ENCODE measurements around the gene ATP10A. TPM values are rescaled to one million over a fixed set of nuclear protein-coding genes. Genes with fewer than 3 reads are reported as not detected.

The ATP10A gene
- total and polyA plus RNA-seq, 2 donors from 2014 or later = 4.0 to 6.8 TPM

- no peaks in the 10 kb centered on the region for H3K36me3 ChIP-seq (ENCODE audit: control insufficient read depth in 2 of 3, insufficient read depth in 3 of 3, low read length in 3 of 3)
- no peaks in the 10 kb centered on the region for H3K27me3 ChIP-seq (ENCODE audit: control insufficient read depth, insufficient read depth, low read length)
- H3K27ac ChIP-seq (ENCODE audit: low read depth in 2 of 2, low read length in 2 of 2) = no peak overlapping the region
- peak in 1 of 5 donors; percentile 7 for DNase-seq
- no peak overlapping the region for H3K4me3 ChIP-seq (ENCODE audit: low read length in 3 of 3)
- H3K4me1 ChIP-seq (ENCODE audit: control insufficient read depth in 2 of 3, insufficient read depth in 2 of 3, low read depth in 1 of 3, low read length in 3 of 3) = no peaks in the 10 kb centered on the region
- no peak overlapping the region for H3K9ac ChIP-seq (ENCODE audit: low read length in 3 of 3)
- intact Hi-C loops (cut with DNase I) = no loop called here
- no peak for FAIRE-seq
- TF ChIP-seq, protein P1, sequence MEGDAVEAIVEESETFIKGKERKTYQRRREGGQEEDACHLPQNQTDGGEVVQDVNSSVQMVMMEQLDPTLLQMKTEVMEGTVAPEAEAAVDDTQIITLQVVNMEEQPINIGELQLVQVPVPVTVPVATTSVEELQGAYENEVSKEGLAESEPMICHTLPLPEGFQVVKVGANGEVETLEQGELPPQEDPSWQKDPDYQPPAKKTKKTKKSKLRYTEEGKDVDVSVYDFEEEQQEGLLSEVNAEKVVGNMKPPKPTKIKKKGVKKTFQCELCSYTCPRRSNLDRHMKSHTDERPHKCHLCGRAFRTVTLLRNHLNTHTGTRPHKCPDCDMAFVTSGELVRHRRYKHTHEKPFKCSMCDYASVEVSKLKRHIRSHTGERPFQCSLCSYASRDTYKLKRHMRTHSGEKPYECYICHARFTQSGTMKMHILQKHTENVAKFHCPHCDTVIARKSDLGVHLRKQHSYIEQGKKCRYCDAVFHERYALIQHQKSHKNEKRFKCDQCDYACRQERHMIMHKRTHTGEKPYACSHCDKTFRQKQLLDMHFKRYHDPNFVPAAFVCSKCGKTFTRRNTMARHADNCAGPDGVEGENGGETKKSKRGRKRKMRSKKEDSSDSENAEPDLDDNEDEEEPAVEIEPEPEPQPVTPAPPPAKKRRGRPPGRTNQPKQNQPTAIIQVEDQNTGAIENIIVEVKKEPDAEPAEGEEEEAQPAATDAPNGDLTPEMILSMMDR (IDR thresholded peaks at IDR 0.05; ENCODE audit: borderline replicate concordance, extremely low read depth, insufficient read depth) = no peak
- no peaks in the 10 kb centered on the region for H3K9me3 ChIP-seq (ENCODE audit: control insufficient read depth in 2 of 3, insufficient read depth in 1 of 3, low read length in 3 of 3)
Measured at GRCh38 chr15:25807063-25807462, 56.1 kb downstream of the ATP10A start.

DNA sequence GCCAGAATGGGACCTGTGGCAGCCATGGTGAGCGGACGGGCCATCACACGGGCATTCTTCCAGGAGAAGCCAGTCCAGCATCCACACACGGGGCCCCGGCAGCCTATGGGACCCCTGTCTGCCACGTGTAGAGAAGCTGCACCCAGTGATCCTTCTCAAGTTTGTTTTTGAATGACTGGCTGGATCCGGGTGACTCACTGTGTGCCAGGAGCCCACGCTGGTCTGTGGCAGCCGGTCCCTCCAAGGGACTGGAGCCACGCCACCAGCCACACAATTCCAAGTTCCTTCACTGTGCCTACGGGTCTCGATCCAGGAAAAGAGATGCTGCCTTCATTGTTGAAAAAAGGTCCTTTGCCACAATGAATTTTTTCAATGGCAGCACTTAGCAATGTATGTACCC lies 58.1 kb downstream of the ATP10A start:
- TF ChIP-seq, protein P1 (IDR thresholded peaks at IDR 0.05; ENCODE audit: borderline replicate concordance, extremely low read depth, insufficient read depth) = no peak
- Histone ChIP-seq H3K4me3 (ENCODE audit: low read length in 3 of 3) (no peak overlapping the region), H3K27ac (ENCODE audit: low read depth in 2 of 2, low read length in 2 of 2) (no peak overlapping the region), H3K4me1 (ENCODE audit: control insufficient read depth in 2 of 3, insufficient read depth in 2 of 3, low read depth in 1 of 3, low read length in 3 of 3) (no peaks in the 10 kb centered on the region), H3K27me3 (ENCODE audit: control insufficient read depth, insufficient read depth, low read length) (no peaks in the 10 kb centered on the region), H3K36me3 (ENCODE audit: control insufficient read depth in 2 of 3, insufficient read depth in 3 of 3, low read length in 3 of 3) (no peaks in the 10 kb centered on the region), H3K9me3 (ENCODE audit: control insufficient read depth in 2 of 3, insufficient read depth in 1 of 3, low read length in 3 of 3) (no peaks in the 10 kb centered on the region), H3K9ac (ENCODE audit: low read length in 3 of 3) (no peak overlapping the region)
- DNase-seq (peak in 1 of 5 donors; percentile 21), FAIRE-seq (no peak)
- intact Hi-C loops (cut with DNase I) = no loop called here

DNA sequence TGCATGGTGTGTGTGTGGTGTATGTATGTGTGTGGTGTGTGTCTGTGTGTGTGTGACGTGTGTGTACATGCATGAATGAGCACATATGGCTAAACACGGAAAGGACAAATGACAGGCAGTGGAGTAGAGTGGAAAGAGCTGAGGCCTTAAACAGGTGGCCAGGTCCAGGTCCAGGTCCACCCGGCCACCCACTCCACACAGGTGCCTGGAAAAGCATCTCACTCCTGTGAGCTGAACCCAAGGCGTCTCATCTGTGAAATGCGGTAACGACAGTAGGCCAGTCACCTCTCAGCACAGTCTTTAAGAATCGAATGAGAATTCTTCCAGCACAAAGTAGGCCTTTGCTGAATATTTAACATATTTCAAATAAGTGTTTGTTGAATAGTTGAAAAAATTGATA lies 58.7 kb downstream of the ATP10A start:
- peak in 1 of 5 donors; percentile 8 for DNase-seq
- H3K27me3 ChIP-seq (ENCODE audit: control insufficient read depth, insufficient read depth, low read length) = no peaks in the 10 kb centered on the region
- TF ChIP-seq, protein P1 (IDR thresholded peaks at IDR 0.05; ENCODE audit: borderline replicate concordance, extremely low read depth, insufficient read depth) = no peak
- H3K4me3 ChIP-seq (ENCODE audit: low read length in 3 of 3) = no peak overlapping the region
- intact Hi-C loops (cut with DNase I) = no loop called here
- no peak overlapping the region for H3K27ac ChIP-seq (ENCODE audit: low read depth in 2 of 2, low read length in 2 of 2)
- H3K4me1 ChIP-seq (ENCODE audit: control insufficient read depth in 2 of 3, insufficient read depth in 2 of 3, low read depth in 1 of 3, low read length in 3 of 3) = no peaks in the 10 kb centered on the region
- H3K36me3 ChIP-seq (ENCODE audit: control insufficient read depth in 2 of 3, insufficient read depth in 3 of 3, low read length in 3 of 3) = no peaks in the 10 kb centered on the region
- no peaks in the 10 kb centered on the region for H3K9me3 ChIP-seq (ENCODE audit: control insufficient read depth in 2 of 3, insufficient read depth in 1 of 3, low read length in 3 of 3)
- FAIRE-seq = no peak
- H3K9ac ChIP-seq (ENCODE audit: low read length in 3 of 3) = no peak overlapping the region

DNA sequence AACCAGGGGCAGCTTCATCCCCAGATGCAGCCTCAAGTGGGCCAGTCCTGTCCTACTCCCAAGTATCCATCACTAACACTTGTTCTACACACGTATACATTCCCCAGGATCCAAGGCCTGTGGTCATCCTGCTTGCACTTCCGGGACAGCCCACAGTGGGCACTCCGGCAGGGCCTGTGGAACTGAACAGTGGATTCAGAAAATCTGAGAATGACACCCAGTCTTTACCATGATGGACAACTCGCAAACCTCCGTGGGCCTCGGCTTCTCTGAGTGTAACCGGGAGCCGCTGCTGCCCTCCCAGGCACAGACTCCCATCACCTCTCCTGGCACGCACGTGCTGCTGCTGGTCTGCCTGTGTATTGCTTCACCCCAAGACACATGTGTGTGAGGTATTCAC lies 59.6 kb downstream of the ATP10A start:
- H3K9me3 ChIP-seq (ENCODE audit: control insufficient read depth in 2 of 3, insufficient read depth in 1 of 3, low read length in 3 of 3) = no peaks in the 10 kb centered on the region

More for the DNA sequence above, 59.6 kb downstream of the ATP10A start:
- peak in 1 of 5 donors; percentile 36 for DNase-seq
- H3K9ac ChIP-seq (ENCODE audit: low read length in 3 of 3) = no peak overlapping the region
- H3K36me3 ChIP-seq (ENCODE audit: control insufficient read depth in 2 of 3, insufficient read depth in 3 of 3, low read length in 3 of 3) = no peaks in the 10 kb centered on the region
- TF ChIP-seq, protein P1 (IDR thresholded peaks at IDR 0.05; ENCODE audit: borderline replicate concordance, extremely low read depth, insufficient read depth) = no peak
- no peak for FAIRE-seq
- no peaks in the 10 kb centered on the region for H3K27me3 ChIP-seq (ENCODE audit: control insufficient read depth, insufficient read depth, low read length)
- no peak overlapping the region for H3K4me3 ChIP-seq (ENCODE audit: low read length in 3 of 3)
- H3K4me1 ChIP-seq (ENCODE audit: control insufficient read depth in 2 of 3, insufficient read depth in 2 of 3, low read depth in 1 of 3, low read length in 3 of 3) = no peaks in the 10 kb centered on the region
- no peak overlapping the region for H3K27ac ChIP-seq (ENCODE audit: low read depth in 2 of 2, low read length in 2 of 2)
- intact Hi-C loops (cut with DNase I) = no loop called here
